WTC11 (cell line): ENCODE measurements around the gene SEC24C. TPM values are rescaled to one million over a fixed set of nuclear protein-coding genes. Genes with fewer than 3 reads are reported as not detected.

Source experiments
- ATAC-seq: fragments of 200-7000 bp; cut with Tn5 transposase; 2 replicates; pipeline ENCODE4 v1.10.0; 2021; ENCODE audit warnings: mild to moderate bottlenecking, moderate library complexity
- CTCF ChIA-PET: fragments of 300-600 bp; sonication (Branson Sonifier 250); formaldehyde crosslinking; loops from one replicate; lab custom pipeline; 2021; ENCODE audit warnings: antibody characterized with exemption; lab: Charles Lee
- POLR2A ChIA-PET: fragments of 350-600 bp; sonication (Branson Sonifier 250); formaldehyde crosslinking; loops from one replicate; lab custom pipeline; 2021; ENCODE audit warnings: antibody characterized with exemption; lab: Charles Lee
- DNase-seq: peaks from one replicate; pipeline ENCODE4 v3.0.0; 2021; ENCODE audit warnings: low spot score
- H3K27ac Mint-ChIP-seq: 2 replicates; pipeline ENCODE4 v1.8.0; 2021; ENCODE audit warnings: mixed read lengths
- H3K27me3 Mint-ChIP-seq: 2 replicates; pipeline ENCODE4 v1.8.0; 2021; ENCODE audit warnings: low read depth, mild to moderate bottlenecking, moderate library complexity, mixed read lengths
- H3K36me3 Mint-ChIP-seq: 2 replicates; pipeline ENCODE4 v1.8.0; 2021; ENCODE audit warnings: mixed read lengths
- H3K4me1 Mint-ChIP-seq: 2 replicates; pipeline ENCODE4 v1.8.0; 2022; ENCODE audit warnings: mixed read lengths
- H3K4me3 Mint-ChIP-seq: 2 replicates; pipeline ENCODE4 v1.8.0; 2021; ENCODE audit warnings: mild to moderate bottlenecking, moderate library complexity, mixed read lengths
- H3K9me3 Mint-ChIP-seq: 2 replicates; pipeline ENCODE4 v1.8.0; 2021; ENCODE audit warnings: mixed read lengths
- EMX1 ChIP-seq: fragments of 250-450 bp; sonication (Bioruptor Pico); IDR thresholded peaks from 2 replicates; pipeline ENCODE4 v1.8.0; 2021; ENCODE audit warnings: mild to moderate bottlenecking
- FOXJ3 ChIP-seq: sonication (generic); formaldehyde crosslinking; IDR thresholded peaks from 2 replicates; pipeline ENCODE4 v1.9.0; 2021; ENCODE audit warnings: missing genetic modification reagents, mild to moderate bottlenecking, borderline replicate concordance
- FOXK1 ChIP-seq: sonication (generic); formaldehyde crosslinking; IDR thresholded peaks from 2 replicates; pipeline ENCODE4 v1.8.0; 2022; ENCODE audit warnings: mild to moderate bottlenecking, moderate library complexity, missing genetic modification reagents
- FOXP1 ChIP-seq: sonication (generic); formaldehyde crosslinking; IDR thresholded peaks from 2 replicates; pipeline ENCODE4 v1.8.0; 2022; ENCODE audit warnings: missing genetic modification reagents, mild to moderate bottlenecking, moderate library complexity, borderline replicate concordance
- GABPB1 ChIP-seq: sonication (generic); formaldehyde crosslinking; IDR thresholded peaks from 2 replicates; pipeline ENCODE4 v1.8.1; 2023; ENCODE audit warnings: mild to moderate bottlenecking, missing genetic modification reagents
- HMGA2 ChIP-seq: fragments of 250-450 bp; sonication (Bioruptor Pico); IDR thresholded peaks from 2 replicates; pipeline ENCODE4 v1.4.0; 2021; ENCODE audit warnings: mild to moderate bottlenecking, moderate library complexity
- IRF2 ChIP-seq: sonication (generic); formaldehyde crosslinking; IDR thresholded peaks from 2 replicates; pipeline ENCODE4 v1.8.0; 2022; ENCODE audit warnings: low read depth, missing genetic modification reagents, borderline replicate concordance
- MXD4 ChIP-seq: fragments of 250-450 bp; sonication (Bioruptor Pico); IDR thresholded peaks from 2 replicates; pipeline ENCODE4 v1.8.0; 2021; ENCODE audit warnings: mild to moderate bottlenecking, moderate library complexity, borderline replicate concordance
- NFE2L1 ChIP-seq: sonication (generic); formaldehyde crosslinking; IDR thresholded peaks from 2 replicates; pipeline ENCODE4 v1.8.1; 2023; ENCODE audit warnings: missing genetic modification reagents
- RELA ChIP-seq: sonication (generic); formaldehyde crosslinking; IDR thresholded peaks from 2 replicates; pipeline ENCODE4 v1.8.1; 2022; ENCODE audit warnings: missing genetic modification reagents, mild to moderate bottlenecking, borderline replicate concordance
- RORB ChIP-seq: fragments of 250-450 bp; sonication (Bioruptor Pico); IDR thresholded peaks from 2 replicates; pipeline ENCODE4 v1.9.0; 2021; ENCODE audit warnings: mild to moderate bottlenecking
- TCF7 ChIP-seq: sonication (generic); formaldehyde crosslinking; IDR thresholded peaks from 2 replicates; pipeline ENCODE4 v1.8.0; 2022; ENCODE audit warnings: mild to moderate bottlenecking, low read depth, missing genetic modification reagents, moderate library complexity
- ZMAT4 ChIP-seq: fragments of 250-450 bp; sonication (Bioruptor Pico); IDR thresholded peaks from 2 replicates; pipeline ENCODE4 v1.9.0; 2021; ENCODE audit warnings: mild to moderate bottlenecking
- ZNF416 ChIP-seq: fragments of 250-450 bp; sonication (Bioruptor Pico); IDR thresholded peaks from 2 replicates; pipeline ENCODE4 v1.9.0; 2021; ENCODE audit warnings: mild to moderate bottlenecking, inconsistent platforms
- total RNA-seq: library from RNA; stranded (reverse); gene quantifications from 3 replicates; pipeline ENCODE4 v1.2.3, GENCODE V29; 2021
- TF ChIP-seq, protein P1 (sequence below): fragments of 250-450 bp; sonication (Bioruptor Pico); IDR thresholded peaks from 2 replicates; pipeline ENCODE4 v1.9.0; 2021; ENCODE audit warnings: mild to moderate bottlenecking, borderline replicate concordance
- TF ChIP-seq, protein P2 (sequence below): sonication (generic); formaldehyde crosslinking; IDR thresholded peaks from 2 replicates; pipeline ENCODE4 v1.8.1; 2022; ENCODE audit warnings: mild to moderate bottlenecking, moderate library complexity, missing genetic modification reagents
- TF ChIP-seq, protein P3 (sequence below): sonication (generic); formaldehyde crosslinking; IDR thresholded peaks from 2 replicates; pipeline ENCODE4 v1.8.0; 2022; ENCODE audit warnings: mild to moderate bottlenecking, missing genetic modification reagents
- TF ChIP-seq, protein P4 (sequence below): fragments of 250-450 bp; sonication (Bioruptor Pico); IDR thresholded peaks from 2 replicates; pipeline ENCODE4 v1.9.0; 2021; ENCODE audit warnings: moderate library complexity, mild to moderate bottlenecking, inconsistent platforms, borderline replicate concordance
- TF ChIP-seq, protein P5 (sequence below): sonication (generic); formaldehyde crosslinking; IDR thresholded peaks from 2 replicates; pipeline ENCODE4 v1.8.1; 2022; ENCODE audit warnings: missing genetic modification reagents, borderline replicate concordance
- TF ChIP-seq, protein P6 (sequence below): fragments of 250-450 bp; sonication (Bioruptor Pico); IDR thresholded peaks from 2 replicates; pipeline ENCODE4 v1.8.0; 2021; ENCODE audit warnings: mild to moderate bottlenecking

SEC24C gene
- total RNA-seq, 1 experiment from 2014 or later, result 74.2 TPM

GRCh38 chr10:73761781-73762180 is 17.6 kb downstream of the SEC24C start (continued):
- TF ChIP-seq, protein P1, sequence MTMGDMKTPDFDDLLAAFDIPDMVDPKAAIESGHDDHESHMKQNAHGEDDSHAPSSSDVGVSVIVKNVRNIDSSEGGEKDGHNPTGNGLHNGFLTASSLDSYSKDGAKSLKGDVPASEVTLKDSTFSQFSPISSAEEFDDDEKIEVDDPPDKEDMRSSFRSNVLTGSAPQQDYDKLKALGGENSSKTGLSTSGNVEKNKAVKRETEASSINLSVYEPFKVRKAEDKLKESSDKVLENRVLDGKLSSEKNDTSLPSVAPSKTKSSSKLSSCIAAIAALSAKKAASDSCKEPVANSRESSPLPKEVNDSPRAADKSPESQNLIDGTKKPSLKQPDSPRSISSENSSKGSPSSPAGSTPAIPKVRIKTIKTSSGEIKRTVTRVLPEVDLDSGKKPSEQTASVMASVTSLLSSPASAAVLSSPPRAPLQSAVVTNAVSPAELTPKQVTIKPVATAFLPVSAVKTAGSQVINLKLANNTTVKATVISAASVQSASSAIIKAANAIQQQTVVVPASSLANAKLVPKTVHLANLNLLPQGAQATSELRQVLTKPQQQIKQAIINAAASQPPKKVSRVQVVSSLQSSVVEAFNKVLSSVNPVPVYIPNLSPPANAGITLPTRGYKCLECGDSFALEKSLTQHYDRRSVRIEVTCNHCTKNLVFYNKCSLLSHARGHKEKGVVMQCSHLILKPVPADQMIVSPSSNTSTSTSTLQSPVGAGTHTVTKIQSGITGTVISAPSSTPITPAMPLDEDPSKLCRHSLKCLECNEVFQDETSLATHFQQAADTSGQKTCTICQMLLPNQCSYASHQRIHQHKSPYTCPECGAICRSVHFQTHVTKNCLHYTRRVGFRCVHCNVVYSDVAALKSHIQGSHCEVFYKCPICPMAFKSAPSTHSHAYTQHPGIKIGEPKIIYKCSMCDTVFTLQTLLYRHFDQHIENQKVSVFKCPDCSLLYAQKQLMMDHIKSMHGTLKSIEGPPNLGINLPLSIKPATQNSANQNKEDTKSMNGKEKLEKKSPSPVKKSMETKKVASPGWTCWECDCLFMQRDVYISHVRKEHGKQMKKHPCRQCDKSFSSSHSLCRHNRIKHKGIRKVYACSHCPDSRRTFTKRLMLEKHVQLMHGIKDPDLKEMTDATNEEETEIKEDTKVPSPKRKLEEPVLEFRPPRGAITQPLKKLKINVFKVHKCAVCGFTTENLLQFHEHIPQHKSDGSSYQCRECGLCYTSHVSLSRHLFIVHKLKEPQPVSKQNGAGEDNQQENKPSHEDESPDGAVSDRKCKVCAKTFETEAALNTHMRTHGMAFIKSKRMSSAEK (CRISPR knock-in tag), result no peak
- TF ChIP-seq GABPB1 (CRISPR knock-in tag), result no peak
- TF ChIP-seq, protein P2, sequence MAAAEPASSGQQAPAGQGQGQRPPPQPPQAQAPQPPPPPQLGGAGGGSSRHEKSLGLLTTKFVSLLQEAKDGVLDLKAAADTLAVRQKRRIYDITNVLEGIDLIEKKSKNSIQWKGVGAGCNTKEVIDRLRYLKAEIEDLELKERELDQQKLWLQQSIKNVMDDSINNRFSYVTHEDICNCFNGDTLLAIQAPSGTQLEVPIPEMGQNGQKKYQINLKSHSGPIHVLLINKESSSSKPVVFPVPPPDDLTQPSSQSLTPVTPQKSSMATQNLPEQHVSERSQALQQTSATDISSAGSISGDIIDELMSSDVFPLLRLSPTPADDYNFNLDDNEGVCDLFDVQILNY (CRISPR knock-in tag), result no peak
- TF ChIP-seq TCF7 (CRISPR knock-in tag), result no peak
- TF ChIP-seq NFE2L1 (CRISPR knock-in tag), result no peak
- no peak for TF ChIP-seq FOXP1
- TF ChIP-seq, protein P3, sequence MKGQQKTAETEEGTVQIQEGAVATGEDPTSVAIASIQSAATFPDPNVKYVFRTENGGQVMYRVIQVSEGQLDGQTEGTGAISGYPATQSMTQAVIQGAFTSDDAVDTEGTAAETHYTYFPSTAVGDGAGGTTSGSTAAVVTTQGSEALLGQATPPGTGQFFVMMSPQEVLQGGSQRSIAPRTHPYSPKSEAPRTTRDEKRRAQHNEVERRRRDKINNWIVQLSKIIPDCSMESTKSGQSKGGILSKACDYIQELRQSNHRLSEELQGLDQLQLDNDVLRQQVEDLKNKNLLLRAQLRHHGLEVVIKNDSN (CRISPR knock-in tag), result no peak
- TF ChIP-seq HMGA2 (CRISPR knock-in tag), result no peak
- no peak for TF ChIP-seq RORB (CRISPR knock-in tag)

- H3K4me3 Mint-ChIP-seq, result no peak overlapping the region
- ATAC-seq, result no peak
- H3K27me3 Mint-ChIP-seq, result no peaks in the 10 kb centered on the region
- DNase-seq, result no peak
- CTCF ChIA-PET, result interaction anchor here (0.6 to 0.8 kb wide), 2 partner anchors 98 to 104 kb away, joined by 3 to 4 read pairs; no protein-coding TSS in a partner anchor
- no peaks in the 10 kb centered on the region for H3K4me1 Mint-ChIP-seq
- POLR2A ChIA-PET, result no interaction called here
- H3K36me3 Mint-ChIP-seq, result peaks cover 54% of the 10 kb centered on the region
- H3K27ac Mint-ChIP-seq, result no peak overlapping the region
- no peaks in the 10 kb centered on the region for H3K9me3 Mint-ChIP-seq
- no peak for TF ChIP-seq ZMAT4 (CRISPR knock-in tag)
- no peak for TF ChIP-seq HMGA2 (CRISPR knock-in tag)
- TF ChIP-seq EMX1, result no peak
- TF ChIP-seq RELA (CRISPR knock-in tag), result no peak
- no peak for TF ChIP-seq GABPB1 (CRISPR knock-in tag)
- TF ChIP-seq ZNF416, result no peak
Observed at GRCh38 chr10:73762915-73763314, 18.7 kb downstream of the SEC24C start.

DNA sequence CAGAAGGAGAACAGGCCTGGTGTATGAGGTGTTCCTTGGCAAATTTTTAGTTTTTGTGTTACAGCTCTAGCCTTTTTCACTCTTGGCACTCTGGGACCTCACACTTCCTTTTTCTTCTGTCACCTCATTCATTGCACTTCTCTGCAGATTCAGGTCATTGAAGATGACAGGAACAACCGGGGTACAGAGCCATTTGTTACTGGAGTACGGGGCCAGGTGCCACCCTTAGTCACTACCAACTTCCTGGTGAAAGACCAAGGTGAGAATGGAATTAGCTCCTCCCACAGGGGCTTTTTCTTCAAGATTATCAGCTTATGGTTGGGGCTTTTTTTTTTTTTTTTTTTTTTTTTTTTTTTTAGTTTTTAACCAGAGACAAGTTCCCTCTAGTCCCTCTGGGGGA is 19.2 kb downstream of the SEC24C start:
- POLR2A ChIA-PET, result interaction anchor here (0.7 to 0.9 kb wide), 2 partner anchors 10 to 23 kb away, joined by 3 to 5 read pairs; no protein-coding TSS in a partner anchor
- Mint-ChIP-seq H3K27me3 (no peaks in the 10 kb centered on the region), H3K4me1 (no peaks in the 10 kb centered on the region), H3K9me3 (no peaks in the 10 kb centered on the region), H3K27ac (no peak overlapping the region), H3K4me3 (no peak overlapping the region), H3K36me3 (peaks cover 57% of the 10 kb centered on the region)
- ATAC-seq (no peak), DNase-seq (no peak)
- CTCF ChIA-PET, result interaction anchor here (0.6 to 0.8 kb wide), 2 partner anchors 99 to 104 kb away, joined by 3 to 4 read pairs; no protein-coding TSS in a partner anchor
- TF ChIP-seq FOXK1 (CRISPR knock-in tag) (no peak), MXD4 (CRISPR knock-in tag) (no peak), HMGA2 (CRISPR knock-in tag) (no peak), IRF2 (CRISPR knock-in tag) (no peak), NFE2L1 (CRISPR knock-in tag) (no peak), FOXJ3 (CRISPR knock-in tag) (no peak)
- TF ChIP-seq, protein P4, sequence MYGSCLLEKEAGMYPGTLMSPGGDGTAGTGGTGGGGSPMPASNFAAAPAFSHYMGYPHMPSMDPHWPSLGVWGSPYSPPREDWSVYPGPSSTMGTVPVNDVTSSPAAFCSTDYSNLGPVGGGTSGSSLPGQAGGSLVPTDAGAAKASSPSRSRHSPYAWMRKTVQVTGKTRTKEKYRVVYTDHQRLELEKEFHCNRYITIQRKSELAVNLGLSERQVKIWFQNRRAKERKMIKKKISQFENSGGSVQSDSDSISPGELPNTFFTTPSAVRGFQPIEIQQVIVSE (CRISPR knock-in tag), result no peak
- TF ChIP-seq, protein P2 (CRISPR knock-in tag), result no peak
- TF ChIP-seq, protein P5, sequence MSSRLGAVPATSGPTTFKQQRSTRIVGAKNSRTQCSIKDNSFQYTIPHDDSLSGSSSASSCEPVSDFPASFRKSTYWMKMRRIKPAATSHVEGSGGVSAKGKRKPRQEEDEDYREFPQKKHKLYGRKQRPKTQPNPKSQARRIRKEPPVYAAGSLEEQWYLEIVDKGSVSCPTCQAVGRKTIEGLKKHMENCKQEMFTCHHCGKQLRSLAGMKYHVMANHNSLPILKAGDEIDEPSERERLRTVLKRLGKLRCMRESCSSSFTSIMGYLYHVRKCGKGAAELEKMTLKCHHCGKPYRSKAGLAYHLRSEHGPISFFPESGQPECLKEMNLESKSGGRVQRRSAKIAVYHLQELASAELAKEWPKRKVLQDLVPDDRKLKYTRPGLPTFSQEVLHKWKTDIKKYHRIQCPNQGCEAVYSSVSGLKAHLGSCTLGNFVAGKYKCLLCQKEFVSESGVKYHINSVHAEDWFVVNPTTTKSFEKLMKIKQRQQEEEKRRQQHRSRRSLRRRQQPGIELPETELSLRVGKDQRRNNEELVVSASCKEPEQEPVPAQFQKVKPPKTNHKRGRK (CRISPR knock-in tag), result no peak
- TF ChIP-seq, protein P6, sequence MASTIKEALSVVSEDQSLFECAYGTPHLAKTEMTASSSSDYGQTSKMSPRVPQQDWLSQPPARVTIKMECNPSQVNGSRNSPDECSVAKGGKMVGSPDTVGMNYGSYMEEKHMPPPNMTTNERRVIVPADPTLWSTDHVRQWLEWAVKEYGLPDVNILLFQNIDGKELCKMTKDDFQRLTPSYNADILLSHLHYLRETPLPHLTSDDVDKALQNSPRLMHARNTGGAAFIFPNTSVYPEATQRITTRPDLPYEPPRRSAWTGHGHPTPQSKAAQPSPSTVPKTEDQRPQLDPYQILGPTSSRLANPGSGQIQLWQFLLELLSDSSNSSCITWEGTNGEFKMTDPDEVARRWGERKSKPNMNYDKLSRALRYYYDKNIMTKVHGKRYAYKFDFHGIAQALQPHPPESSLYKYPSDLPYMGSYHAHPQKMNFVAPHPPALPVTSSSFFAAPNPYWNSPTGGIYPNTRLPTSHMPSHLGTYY (CRISPR knock-in tag), result no peak
